T-helper 22 cell (primary cell): Measurements from ENCODE around the gene TXNDC16.

ENCODE experiments used
- DNase-seq: peaks from one replicate; pipeline ENCODE4 v3.0.0-alpha.2; 2020; ENCODE audit warnings: low read depth

Gene TXNDC16

GRCh38 chr14:52391881-52392615, 160.3 kb downstream of the TXNDC16 start:
- DNase-seq = no peak
